ES-I3 (cell line): ENCODE measurements around the gene CHCHD3.
"Not testable (repeated sequence)": the region's sequence is repeated elsewhere in the genome, so short reads cannot be mapped to it uniquely, and the experiment has no call there.

Experiments
- H3K36me3 ChIP-seq: 2 replicates; pipeline ENCODE4 v1.6.1; 2013; ENCODE audit warnings: mild to moderate bottlenecking, low read length, control low read depth, moderate library complexity; ENCODE audit not compliant: insufficient read depth
- H3K4me1 ChIP-seq: 2 replicates; pipeline ENCODE4 v1.6.1; 2013; ENCODE audit warnings: mild to moderate bottlenecking, control low read depth, low read length; ENCODE audit not compliant: insufficient read depth
- H3K9ac ChIP-seq: 2 replicates; pipeline ENCODE4 v1.6.1; 2013; ENCODE audit warnings: low read depth, mild to moderate bottlenecking, low read length, moderate library complexity
- H3K9me3 ChIP-seq: 2 replicates; pipeline ENCODE4 v1.6.1; 2013; ENCODE audit warnings: mild to moderate bottlenecking, low read length, moderate library complexity; ENCODE audit not compliant: control insufficient read depth, insufficient read depth

CHCHD3 gene

GRCh38 chr7:133044722-133045473 is 37.0 kb downstream of the CHCHD3 start:
- H3K4me1 ChIP-seq: peaks cover 24% of the 10 kb centered on the region
- H3K9me3 ChIP-seq: no peaks in the 10 kb centered on the region
- no peak overlapping the region for H3K9ac ChIP-seq
- H3K36me3 ChIP-seq: peaks cover 3% of the 10 kb centered on the region; the same call in 1 of the 2 replicates

DNA sequence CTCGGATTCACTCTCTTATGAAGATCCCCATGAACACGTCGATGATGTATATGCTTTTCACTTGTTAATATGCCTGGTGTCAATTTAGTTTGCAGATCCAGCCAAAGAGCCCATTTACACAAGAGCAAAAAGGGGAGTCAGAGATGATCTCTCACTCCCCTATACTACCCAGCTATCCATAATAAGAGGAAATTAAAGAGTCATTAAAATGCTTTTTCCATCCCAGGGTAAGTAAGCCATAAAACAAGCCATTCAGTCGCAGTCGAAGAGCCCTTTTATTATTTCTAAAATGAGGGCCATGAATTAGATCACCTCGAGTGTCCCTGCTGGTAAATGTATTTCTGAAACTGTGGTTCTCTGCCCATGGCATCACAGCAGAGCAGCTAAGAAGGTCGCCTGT is 41.2 kb downstream of the CHCHD3 start:
- Histone ChIP-seq H3K36me3 (no peaks in the 10 kb centered on the region), H3K4me1 (peaks cover 25% of the 10 kb centered on the region), H3K9ac (no peak overlapping the region), H3K9me3 (no peaks in the 10 kb centered on the region)

GRCh38 chr7:133040178-133040577 is 41.7 kb downstream of the CHCHD3 start:
- Histone ChIP-seq H3K9ac (no peak overlapping the region), H3K36me3 (no peaks in the 10 kb centered on the region), H3K9me3 (no peaks in the 10 kb centered on the region), H3K4me1 (peaks cover 22% of the 10 kb centered on the region)

DNA sequence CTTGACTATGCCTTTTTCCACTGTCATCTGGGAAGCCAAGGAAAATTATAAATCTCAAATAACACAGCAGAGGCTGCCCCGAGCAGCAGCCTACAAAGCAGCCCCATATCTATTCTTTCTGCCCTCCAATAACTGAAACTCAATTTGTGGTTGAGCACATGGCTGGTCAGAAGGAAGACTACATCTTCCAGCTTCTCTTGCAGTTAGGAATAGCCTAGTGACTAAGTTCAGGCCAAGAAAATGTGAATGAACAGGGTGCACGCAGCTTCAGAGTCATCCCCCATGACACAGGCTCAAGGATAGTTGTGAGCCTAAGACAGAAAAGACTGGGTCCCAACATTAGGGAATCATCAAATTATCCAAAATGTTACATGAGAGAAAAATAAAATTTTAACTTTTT is 42.3 kb downstream of the CHCHD3 start:
- Histone ChIP-seq H3K4me1 (peaks cover 16% of the 10 kb centered on the region), H3K9me3 (no peaks in the 10 kb centered on the region), H3K9ac (no peak overlapping the region), H3K36me3 (no peaks in the 10 kb centered on the region)

DNA sequence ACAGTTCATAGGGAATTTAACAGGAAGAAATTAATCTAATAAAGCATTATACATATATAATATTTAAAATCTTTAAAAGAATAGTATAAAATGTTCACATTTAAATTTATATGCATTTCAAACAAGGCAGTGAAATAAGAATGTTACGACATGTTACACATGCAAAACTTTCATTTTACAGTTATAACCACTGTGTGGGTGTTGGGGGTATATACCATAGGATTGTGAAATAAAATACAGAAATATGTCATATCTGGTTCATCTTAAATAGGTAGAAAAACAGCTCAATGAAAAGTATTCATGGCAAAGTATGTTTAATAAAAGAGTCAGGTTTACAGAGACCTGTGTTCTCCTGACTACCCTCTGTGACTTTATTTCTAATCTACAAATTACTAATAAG is 45.6 kb downstream of the CHCHD3 start:
- peaks cover 14% of the 10 kb centered on the region for H3K4me1 ChIP-seq
- H3K9me3 ChIP-seq: no peaks in the 10 kb centered on the region
- H3K9ac ChIP-seq: no peak overlapping the region
- no peaks in the 10 kb centered on the region for H3K36me3 ChIP-seq

GRCh38 chr7:133035240-133035639 is 46.6 kb downstream of the CHCHD3 start:
- not testable (repeated sequence) for H3K9ac ChIP-seq, H3K4me1 ChIP-seq, H3K9me3 ChIP-seq, H3K36me3 ChIP-seq

DNA sequence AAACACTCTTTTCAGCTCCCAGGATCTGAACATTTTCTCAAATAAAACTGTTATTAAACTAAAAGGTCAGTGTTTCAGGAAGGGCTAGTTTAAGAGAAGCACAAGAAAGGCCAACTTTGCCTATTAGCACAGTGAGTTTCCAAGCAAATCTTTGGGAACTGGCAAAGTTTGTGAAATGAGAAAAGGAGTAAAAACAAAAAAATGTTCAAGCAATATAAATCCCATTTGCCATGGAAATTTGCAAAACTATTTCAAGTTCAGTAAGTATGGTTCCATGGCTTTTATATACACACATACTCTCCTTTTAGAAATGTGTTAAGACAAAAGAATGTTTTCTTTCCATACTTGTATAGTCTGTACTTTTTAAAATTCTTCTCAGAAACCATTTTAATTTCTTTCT is 51.5 kb downstream of the CHCHD3 start:
- H3K9me3 ChIP-seq: no peaks in the 10 kb centered on the region

GRCh38 chr7:133029463-133029862 is 52.4 kb downstream of the CHCHD3 start:
- no peaks in the 10 kb centered on the region for H3K4me1 ChIP-seq
- no peaks in the 10 kb centered on the region for H3K36me3 ChIP-seq
- H3K9me3 ChIP-seq: no peaks in the 10 kb centered on the region
- H3K9ac ChIP-seq: no peak overlapping the region

More for the DNA sequence above, 51.5 kb downstream of the CHCHD3 start:
- no peaks in the 10 kb centered on the region for H3K36me3 ChIP-seq
- H3K9ac ChIP-seq: no peak overlapping the region
- H3K4me1 ChIP-seq: no peaks in the 10 kb centered on the region

DNA sequence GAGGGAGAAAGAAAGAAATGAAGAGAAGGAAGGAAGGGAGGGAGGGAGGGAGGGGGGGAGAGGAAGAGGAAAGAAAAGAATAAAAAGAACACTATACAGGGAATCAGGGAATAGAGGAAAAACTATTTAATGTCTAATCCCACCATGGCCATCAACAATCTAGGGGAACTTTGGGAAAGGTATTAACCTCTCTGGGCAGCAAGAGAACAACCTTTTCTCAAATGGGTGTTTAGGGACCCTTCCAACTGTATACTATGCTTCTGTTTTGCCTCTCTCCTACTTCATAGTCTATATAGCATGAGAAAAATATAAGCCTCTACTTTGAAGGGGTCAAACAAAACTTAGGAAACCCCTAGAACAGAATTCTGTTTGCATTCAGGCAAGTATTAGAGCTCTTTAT is 54.5 kb downstream of the CHCHD3 start:
- Histone ChIP-seq H3K4me1 (no peaks in the 10 kb centered on the region), H3K9ac (no peak overlapping the region), H3K36me3 (no peaks in the 10 kb centered on the region), H3K9me3 (no peaks in the 10 kb centered on the region)

DNA sequence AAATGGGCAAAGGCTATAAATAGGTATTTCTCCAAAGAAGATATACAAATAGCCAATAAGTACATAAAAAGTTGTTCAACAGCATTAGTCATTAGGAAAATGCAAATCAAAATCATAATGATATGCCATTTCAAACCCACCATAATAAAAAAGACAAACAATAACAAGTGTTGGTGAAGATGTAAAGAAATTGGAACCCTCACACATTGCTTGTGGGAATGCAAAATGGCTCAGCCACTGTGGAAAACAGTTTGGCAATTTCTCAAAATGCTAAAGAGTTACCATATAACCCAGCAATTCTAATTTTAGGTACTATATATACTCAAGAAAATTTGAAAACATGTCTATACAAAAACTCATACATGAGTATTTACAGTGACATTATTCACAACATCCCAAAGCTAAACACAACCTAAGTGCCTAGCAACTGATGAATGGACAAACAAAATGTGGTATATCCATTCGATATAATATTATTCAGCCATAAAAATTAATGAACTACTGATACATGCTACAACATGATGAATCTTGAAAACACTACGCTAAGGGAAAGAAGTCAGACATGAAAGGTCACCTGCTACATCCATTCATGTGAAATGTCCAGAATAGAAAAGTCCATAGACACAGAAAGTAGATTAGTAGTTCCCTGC is 55.6 kb downstream of the CHCHD3 start:
- H3K9ac ChIP-seq: no peak overlapping the region
- H3K4me1 ChIP-seq: peaks cover 3% of the 10 kb centered on the region; the same call in 1 of the 2 replicates
- no peaks in the 10 kb centered on the region for H3K9me3 ChIP-seq
- no peaks in the 10 kb centered on the region for H3K36me3 ChIP-seq

DNA sequence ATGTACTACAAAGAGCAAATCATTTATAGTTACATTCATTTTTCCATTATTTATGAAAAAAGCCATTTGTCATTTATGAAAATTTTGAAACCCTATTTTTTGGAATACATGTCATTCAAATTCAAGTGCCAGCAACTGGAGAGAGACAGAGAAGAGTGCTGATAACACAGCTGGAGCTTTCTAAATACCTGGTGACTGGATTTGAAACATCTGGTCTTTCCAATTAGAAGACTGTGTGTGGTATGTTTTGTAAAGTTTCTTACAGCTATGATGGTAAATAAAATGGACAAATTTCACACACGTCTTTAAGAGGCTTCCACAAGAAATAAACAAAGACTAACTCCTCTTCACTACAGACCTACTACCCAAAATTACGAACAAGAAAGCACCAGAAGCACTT is 56.8 kb downstream of the CHCHD3 start:
- H3K9ac ChIP-seq: no peak overlapping the region
- peaks cover 4% of the 10 kb centered on the region; the same call in 1 of the 2 replicates for H3K4me1 ChIP-seq
- no peaks in the 10 kb centered on the region for H3K9me3 ChIP-seq
- no peaks in the 10 kb centered on the region for H3K36me3 ChIP-seq

- Histone ChIP-seq H3K9ac (no peak overlapping the region), H3K9me3 (no peaks in the 10 kb centered on the region), H3K4me1 (peaks cover 4% of the 10 kb centered on the region; the same call in 1 of the 2 replicates), H3K36me3 (no peaks in the 10 kb centered on the region; the same call in 1 of the 2 replicates)
Observed at GRCh38 chr7:133024596-133024995, 57.3 kb downstream of the CHCHD3 start.

GRCh38 chr7:133023370-133024071 is 58.4 kb downstream of the CHCHD3 start:
- H3K9ac ChIP-seq: no peak overlapping the region
- no peaks in the 10 kb centered on the region for H3K9me3 ChIP-seq
- no peaks in the 10 kb centered on the region; the same call in 1 of the 2 replicates for H3K36me3 ChIP-seq
- peaks cover 4% of the 10 kb centered on the region; the same call in 1 of the 2 replicates for H3K4me1 ChIP-seq

GRCh38 chr7:133022661-133023060 is 59.2 kb downstream of the CHCHD3 start:
- Histone ChIP-seq H3K9ac (no peak overlapping the region), H3K36me3 (no peaks in the 10 kb centered on the region; the same call in 1 of the 2 replicates), H3K9me3 (no peaks in the 10 kb centered on the region), H3K4me1 (peaks cover 4% of the 10 kb centered on the region; the same call in 1 of the 2 replicates)
